HG03354 (cell line): ENCODE measurements around the gene CORO7.
"Not testable (repeated sequence)": the region's sequence is repeated elsewhere in the genome, so short reads cannot be mapped to it uniquely, and the experiment has no call there.

Source experiments
- ATAC-seq: cut with Tn5 transposase; IDR thresholded peaks from one replicate; pipeline ENCODE4 v1.9.1; 2021; ENCODE audit warnings: mild to moderate bottlenecking; ENCODE audit not compliant: unreplicated experiment, poor library complexity, severe bottlenecking

Gene CORO7

GRCh38 chr16:4342866-4343744, 73.3 kb downstream of the CORO7 start:
- ATAC-seq = no peak

- no peak for ATAC-seq
Observed at GRCh38 chr16:4341250-4341649, 75.1 kb downstream of the CORO7 start.

- no peak for ATAC-seq
Observed at GRCh38 chr16:4340443-4340842, 76.0 kb downstream of the CORO7 start.

- no peak for ATAC-seq
Observed at GRCh38 chr16:4339909-4340308, 76.5 kb downstream of the CORO7 start.

GRCh38 chr16:4339455-4339854, 76.9 kb downstream of the CORO7 start:
- no peak for ATAC-seq

GRCh38 chr16:4338712-4339299, 77.6 kb downstream of the CORO7 start:
- ATAC-seq = no peak

- no peak for ATAC-seq
Observed at GRCh38 chr16:4338125-4338582, 78.2 kb downstream of the CORO7 start.

- no peak for ATAC-seq
Observed at GRCh38 chr16:4337540-4338088, 78.8 kb downstream of the CORO7 start.

GRCh38 chr16:4336701-4337539, 79.5 kb downstream of the CORO7 start:
- ATAC-seq = no peak

GRCh38 chr16:4334724-4335495, 81.5 kb downstream of the CORO7 start:
- ATAC-seq = no peak

- not testable (repeated sequence) for ATAC-seq
Observed at GRCh38 chr16:4333714-4334113, 82.7 kb downstream of the CORO7 start.

GRCh38 chr16:4333308-4333638, 83.1 kb downstream of the CORO7 start:
- no peak for ATAC-seq

- no peak for ATAC-seq
Observed at GRCh38 chr16:4332623-4333307, 83.6 kb downstream of the CORO7 start.

- ATAC-seq = no peak
Observed at GRCh38 chr16:4332083-4332482, 84.3 kb downstream of the CORO7 start.

- peak; percentile 59 for ATAC-seq
Observed at GRCh38 chr16:4330277-4330874, 86.0 kb downstream of the CORO7 start.

- no peak for ATAC-seq
Observed at GRCh38 chr16:4328782-4329775, 87.3 kb downstream of the CORO7 start.

- no peak for ATAC-seq
Observed at GRCh38 chr16:4328046-4328781, 88.2 kb downstream of the CORO7 start.
